Measurements from ENCODE around the gene DIS3L2.

- no peak for TF ChIP-seq ARNT (IDR thresholded peaks at IDR 0.05)
- TF ChIP-seq FOXM1 (IDR thresholded peaks at IDR 0.05; ENCODE audit: borderline replicate concordance): no peak
Observed at GRCh38 chr2:232133078-232133477, 171.6 kb downstream of the DIS3L2 start.

Data from HEK293T (cell line).